Activated naive CD8-positive, alpha-beta T cell treated with anti-CD3 and anti-CD28 coated beads, Interleukin-2, amount 50 U/mL, for 16 hours (primary cell): Measurements from ENCODE around the gene RIF1.
"Not testable (repeated sequence)": the region's sequence is repeated elsewhere in the genome, so short reads cannot be mapped to it uniquely, and the experiment has no call there.

ENCODE experiments used
- DNase-seq: peaks from one replicate; pipeline ENCODE4 v3.0.0-alpha.2; 2020; ENCODE audit warnings: low read depth, low spot score

The RIF1 gene

DNA sequence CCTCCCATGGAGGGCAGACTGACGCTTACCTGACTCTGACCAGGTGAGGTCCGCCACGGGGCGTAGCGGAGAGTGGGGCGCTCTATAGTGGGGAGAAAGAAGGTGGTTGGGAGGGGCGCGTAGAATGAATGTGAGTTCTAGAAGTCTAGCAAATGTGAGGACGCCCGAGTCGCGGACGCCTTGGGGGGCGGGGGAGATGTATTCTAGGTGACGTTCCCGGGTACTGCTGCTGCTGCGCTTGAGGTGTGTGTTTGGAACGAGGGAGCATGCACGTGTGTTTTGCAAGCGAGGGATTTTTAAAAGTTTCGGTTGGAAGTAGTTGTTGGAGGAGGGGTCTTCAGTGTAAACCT lies 758 bp downstream of the RIF1 start:
- peak; percentile 9 for DNase-seq

DNA sequence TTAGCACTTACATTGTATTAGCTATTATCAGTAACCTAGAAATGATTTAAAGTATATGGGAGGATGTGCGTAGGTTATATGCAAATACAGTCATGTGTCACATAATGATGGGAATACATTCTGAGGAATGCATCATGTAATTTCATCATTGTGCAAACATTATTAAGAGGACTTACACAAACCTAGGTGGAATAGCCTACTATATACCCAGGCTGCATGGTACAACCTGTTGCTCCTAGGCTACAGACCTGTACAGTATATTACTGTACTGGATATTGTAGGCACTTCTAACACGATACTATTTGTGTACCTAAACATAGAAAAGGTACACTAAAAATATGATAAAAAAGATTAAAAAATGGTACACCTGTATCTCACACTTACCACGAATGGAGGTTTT lies 7.9 kb downstream of the RIF1 start:
- no peak for DNase-seq

DNA sequence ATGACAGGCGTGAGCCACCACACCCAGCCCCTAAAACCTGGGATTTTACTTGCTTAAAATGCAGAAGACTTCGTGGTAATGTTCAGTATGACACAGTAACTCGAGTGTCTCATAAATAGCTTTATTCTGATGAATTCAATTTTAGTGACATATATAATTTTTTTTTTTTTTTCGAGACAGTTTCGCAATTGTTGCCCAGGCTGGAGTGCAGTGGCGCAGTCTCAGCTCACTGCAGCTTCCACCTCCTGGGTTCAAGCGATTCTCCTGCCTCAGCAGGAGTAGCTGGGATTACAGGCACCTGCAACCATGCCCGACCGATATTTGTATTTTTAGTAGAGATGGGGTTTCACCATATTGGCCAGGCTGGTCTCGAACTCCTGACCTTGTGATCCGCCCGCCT lies 12.0 kb downstream of the RIF1 start:
- DNase-seq: not testable (repeated sequence)

DNA sequence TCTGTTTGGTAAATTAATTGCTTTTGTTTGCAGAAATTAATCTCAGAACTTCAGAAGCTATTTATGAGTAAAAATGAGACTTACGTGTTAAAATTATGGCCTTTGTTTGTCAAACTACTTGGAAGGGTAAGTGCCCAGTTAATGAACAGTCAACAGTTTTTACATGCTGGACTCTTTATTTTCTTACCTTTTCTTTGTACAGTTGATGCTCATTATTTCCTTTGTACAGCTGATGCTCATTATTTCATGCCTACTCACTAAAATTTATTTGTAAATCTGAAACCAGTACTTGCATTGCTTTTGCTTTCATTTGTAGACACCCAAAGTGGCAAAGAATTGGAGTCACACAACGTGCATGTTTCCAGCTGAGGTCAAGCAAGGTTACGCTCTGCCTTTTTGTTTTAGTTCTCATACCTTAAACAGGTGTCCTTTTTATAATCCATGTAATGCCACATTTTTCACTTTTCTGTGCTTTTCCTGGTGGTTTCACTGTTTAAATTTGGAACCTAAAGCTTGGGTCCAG lies 13.3 kb downstream of the RIF1 start:
- no peak for DNase-seq

DNA sequence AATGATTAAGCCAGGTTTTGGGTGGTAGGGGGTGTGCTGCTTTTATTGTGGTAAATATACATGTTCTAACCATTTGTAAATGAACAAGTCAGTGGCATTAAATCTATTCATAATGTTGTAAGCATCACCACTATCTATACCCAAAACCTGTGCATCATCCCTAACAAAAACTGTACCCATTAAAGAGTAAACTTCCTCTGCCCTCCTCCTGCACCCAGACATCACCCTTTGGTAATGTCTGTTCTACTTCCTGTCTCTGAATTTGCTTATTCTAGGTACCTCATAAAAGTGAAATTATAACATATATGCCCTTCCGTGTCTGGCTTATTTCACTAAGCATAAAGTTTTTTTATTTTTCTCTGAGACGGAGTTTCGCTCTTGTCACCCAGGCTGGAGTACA lies 14.1 kb downstream of the RIF1 start:
- DNase-seq: no peak

DNA sequence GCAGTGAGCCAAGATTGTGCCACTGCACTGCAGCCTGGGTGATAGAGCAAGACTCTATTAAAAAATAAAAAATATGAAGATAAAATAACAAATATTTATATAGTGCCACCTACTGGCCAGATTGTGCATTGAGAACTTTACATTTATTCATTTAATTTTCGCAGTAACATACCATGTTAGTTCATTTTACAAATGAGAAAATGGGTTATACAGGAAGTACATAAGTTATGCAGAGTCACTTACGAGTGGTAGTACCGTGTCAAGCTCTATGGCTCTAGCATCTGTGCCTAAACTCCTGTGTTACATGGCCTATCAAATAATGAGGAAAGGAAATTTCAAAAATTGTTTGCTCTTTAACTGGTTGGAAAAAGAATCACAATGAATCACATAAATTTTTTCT lies 27.9 kb downstream of the RIF1 start:
- no peak for DNase-seq

DNA sequence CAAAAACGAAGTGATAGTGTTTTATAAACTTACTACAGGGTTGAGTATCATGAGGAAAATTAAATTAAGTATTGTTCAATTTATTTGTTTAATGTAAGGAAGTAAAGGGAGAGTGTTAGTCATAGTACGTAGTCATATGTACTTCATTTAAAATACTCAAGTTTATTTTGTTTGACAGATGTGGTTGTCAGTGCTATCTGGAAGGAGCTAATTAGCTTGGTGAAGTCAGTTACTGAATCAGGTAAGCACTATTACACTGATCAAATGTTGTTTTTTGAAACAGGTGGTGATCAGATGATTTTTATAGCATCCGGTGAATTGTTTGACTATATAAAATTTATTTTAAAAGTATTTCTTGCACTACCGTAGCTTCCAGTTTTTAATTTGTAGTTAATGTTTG lies 28.8 kb downstream of the RIF1 start:
- no peak for DNase-seq

DNA sequence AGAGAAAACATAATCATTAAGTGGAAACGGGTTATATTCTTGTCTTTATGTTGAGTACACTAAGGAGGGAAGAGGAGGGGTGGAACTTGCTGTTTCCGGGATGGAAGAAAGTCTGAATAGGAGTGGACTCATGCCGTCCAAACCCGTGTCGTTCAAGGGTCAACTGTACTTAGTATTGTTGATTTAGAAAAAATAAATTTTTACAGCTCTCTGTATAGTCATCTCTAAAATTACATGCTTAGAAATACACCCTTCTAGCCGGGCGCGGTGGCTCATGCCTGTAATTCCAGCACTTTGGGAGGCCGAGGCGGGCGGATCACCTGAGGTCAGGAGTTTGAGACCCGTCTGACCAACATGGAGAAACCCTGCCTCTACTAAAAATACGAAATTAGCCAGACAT lies 29.4 kb downstream of the RIF1 start:
- no peak for DNase-seq

DNA sequence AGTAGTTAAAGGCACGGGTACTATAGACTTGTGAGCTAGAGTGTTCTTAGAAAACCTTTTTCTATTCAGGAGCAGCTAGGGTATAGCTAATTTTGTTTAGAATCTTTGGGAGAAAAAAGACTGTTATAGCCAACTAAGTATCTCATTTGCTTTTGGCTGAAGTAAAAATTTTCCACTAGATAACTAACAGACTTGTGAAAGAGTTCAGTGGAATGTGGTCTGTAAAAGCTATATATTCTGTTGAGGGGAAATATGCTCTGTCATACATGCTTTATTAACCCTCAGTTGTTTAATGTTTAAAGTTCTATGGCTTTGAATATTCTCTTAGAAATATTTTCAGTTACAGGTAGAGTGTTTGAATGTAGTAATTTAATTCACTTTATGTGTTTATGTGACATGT lies 49.7 kb downstream of the RIF1 start:
- DNase-seq: no peak

DNA sequence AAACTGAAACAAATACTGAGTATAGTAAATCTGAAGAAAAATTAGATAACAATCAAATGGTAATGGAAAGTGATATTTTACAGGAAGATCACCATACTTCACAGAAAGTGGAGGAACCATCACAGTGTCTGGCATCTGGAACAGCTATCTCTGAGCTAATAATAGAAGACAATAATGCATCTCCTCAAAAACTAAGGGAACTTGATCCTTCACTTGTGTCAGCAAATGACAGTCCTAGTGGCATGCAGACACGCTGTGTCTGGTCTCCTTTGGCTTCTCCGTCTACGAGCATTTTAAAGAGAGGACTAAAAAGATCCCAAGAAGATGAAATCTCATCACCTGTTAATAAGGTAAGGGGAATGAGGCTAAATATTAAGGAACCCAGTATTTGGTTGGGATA lies 56.1 kb downstream of the RIF1 start:
- DNase-seq: no peak

DNA sequence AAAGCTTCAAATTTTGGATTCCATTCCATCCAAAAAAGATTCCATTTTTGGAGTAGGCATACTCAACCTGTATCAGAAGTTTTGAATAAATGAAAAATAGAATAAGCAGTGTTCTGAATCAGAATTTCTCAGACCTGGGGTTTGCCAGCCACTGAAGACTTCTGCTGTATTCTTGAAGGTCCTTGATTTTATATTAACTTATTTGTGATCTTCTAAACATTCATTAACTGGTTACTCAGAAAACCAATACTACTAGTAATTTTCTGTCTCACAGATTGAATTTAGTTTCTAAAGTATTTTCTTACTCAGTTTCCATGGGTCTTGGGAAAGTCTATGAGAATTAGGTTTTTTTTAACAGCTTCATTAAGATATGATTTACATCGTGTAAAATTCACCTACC lies 60.9 kb downstream of the RIF1 start:
- DNase-seq: no peak

DNA sequence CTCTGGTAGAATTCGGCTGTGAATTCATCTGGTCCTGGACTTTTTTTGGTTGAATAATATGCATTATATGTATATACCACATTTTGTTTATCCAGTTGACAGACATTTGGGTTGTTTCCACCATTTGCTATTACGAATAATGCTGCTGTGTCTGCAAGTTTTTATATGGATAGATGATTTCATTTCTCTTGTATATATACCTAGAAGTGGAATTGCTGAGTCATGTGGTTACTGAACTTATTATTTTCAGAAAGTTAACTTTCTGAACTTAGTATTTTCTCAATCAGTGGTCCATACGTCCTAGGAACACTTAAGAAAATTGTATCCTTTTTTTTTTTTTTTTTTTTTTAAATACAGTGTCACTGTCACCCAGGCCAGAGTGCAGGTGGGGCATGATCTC lies 63.3 kb downstream of the RIF1 start:
- DNase-seq: no peak

DNA sequence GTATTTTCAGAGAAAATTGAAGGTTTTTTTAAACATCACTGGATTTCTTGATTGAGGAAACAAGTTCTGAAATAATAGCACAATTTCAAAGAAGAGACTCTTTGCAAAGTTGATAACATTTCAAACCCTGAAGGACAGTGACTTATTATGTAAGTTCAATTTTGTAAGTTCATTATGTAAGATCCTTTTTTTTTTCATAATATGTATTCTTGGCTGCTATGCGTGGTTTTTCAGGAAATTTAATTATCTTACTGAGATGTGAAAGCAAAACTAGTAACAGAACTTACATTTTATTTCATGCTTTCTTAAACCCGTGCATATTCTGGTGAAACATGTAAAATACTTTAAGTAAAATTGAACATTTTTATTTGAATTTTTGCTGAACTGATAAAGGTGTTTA lies 65.4 kb downstream of the RIF1 start:
- no peak for DNase-seq

DNA sequence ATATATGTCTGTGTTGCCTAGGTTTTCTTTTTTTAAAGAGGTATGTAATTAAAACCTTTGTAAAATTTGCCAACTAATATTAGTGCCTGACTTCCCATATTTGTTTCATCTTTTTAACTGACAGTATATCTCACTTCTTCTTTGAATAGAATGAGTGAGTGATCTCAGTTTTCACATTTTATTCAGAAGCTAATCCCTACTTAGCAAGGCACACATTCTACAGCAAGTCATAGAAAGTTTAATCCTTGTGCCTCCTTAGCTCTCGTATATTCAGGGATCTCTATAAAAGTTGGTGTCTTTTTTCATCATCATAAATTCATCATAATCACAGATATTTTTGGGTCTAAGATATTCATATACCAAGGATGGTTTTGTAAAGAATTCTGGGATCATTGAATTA lies 66.6 kb downstream of the RIF1 start:
- no peak for DNase-seq

DNA sequence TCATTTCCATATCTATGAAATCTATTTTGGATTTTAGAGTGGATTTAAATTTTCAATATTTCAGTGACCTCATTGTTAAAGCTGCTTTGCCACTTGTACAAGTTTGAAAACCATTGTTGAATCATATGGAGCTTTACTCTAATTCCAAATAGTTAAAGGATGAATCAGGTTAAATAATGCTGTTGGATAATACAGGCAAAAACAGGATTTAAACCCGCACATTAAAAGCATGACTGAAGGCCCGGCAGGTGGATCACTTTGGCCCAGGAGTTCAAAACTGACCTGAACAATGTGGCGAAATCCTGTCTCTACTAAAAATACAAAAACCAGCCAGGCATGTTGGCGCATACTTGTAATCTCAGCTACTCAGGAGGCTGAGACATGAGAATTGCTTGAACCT lies 68.3 kb downstream of the RIF1 start:
- no peak for DNase-seq

DNA sequence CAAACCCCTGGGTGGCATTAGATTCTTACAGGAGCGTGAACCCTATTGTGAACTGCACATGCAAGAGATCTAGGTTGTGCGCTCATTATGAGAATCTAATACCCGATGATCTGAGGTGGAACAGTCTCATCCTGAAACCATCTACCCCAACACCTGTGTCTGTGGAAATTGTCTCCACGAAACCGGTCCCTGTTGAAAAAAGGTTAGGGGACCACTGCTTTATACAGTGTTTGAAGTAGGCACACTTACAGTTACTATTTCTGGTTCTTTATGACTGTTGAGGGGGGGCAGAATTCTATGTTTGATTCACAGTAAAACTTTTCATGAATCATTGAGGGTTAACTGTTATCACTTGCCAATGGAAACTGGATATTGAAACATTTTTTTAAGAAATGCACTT lies 72.0 kb downstream of the RIF1 start:
- DNase-seq: no peak

DNA sequence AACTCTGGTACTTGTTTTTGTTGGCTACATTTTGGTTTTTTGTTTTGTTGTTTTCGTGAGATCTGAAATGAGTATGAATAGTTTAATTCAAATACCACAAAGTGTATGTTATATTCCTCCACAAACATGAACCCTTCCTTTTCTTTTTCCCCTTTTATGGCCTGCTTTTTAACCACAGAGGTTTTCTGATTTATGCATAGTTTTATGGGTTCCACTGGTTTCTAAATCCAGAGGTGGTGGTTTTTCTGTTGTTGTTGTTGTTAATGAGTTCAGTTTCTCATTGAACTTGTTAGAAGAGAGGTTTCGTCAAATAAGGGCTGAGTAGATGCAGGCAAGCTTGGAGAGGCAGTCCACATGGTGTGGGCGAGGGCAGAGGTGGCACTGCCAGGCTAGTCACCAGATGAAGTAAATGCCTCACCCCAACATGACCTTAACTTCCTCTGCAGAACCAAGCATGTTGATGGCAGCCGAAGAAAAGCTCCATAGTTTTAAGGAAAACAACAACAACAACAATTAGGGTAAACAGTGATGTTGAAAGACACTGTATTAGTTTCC lies 72.5 kb downstream of the RIF1 start:
- no peak for DNase-seq

DNA sequence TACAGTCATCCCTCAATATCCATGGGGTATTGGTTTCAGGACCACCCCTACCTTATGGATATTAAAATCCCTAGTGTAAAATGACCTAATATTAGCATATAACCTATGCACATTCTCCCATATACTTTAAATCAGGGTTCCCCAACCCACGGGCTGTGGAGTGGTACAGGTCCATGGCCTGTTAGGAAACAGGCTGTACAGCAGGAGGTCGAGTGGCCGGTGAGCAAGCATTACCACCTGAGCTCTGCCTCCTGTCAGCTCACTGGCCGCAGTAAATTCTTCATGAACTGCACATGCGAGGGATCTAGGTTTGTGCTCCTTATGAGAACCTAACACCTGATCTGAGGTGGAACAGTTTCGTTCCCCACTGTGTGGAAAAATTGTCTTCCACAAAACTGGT lies 73.8 kb downstream of the RIF1 start:
- DNase-seq: no peak

DNA sequence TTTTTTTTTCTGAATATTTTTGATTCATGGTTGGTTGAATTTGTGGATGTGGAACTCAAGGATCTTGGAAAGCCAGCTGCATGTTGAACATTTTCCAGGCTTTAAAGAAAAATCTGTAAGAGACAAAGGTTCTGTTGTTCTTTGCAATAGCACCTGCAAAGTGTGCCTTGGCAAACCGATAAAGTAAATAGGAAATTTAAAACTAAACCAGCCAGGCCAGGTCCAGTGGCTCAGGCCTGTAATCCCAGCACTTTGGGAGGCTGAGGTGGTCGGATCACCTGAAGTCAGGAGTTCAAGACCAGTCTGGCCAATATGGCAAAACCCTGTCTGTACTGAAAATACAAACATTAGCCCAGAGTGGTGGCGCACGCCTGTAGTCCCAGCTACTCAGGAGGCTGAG lies 74.4 kb downstream of the RIF1 start:
- no peak for DNase-seq

DNA sequence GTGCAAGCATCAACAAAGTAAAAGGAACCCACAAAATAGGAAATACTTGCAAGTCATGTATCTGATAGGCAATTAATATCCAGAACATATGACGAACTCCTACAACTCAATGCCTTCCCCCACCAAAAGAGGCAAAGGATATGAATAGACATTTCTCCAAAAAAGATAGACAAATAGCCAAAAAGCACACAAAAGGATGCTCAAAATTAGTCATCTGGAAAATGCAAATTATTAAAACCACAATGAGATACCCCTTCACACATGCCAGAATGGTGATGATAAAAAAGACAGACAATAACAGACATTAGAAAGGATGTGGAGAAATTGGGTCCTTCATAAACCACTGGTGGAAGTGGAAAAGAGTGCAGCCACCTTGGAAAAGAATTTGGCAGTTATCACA lies 76.4 kb downstream of the RIF1 start:
- no peak for DNase-seq

DNA sequence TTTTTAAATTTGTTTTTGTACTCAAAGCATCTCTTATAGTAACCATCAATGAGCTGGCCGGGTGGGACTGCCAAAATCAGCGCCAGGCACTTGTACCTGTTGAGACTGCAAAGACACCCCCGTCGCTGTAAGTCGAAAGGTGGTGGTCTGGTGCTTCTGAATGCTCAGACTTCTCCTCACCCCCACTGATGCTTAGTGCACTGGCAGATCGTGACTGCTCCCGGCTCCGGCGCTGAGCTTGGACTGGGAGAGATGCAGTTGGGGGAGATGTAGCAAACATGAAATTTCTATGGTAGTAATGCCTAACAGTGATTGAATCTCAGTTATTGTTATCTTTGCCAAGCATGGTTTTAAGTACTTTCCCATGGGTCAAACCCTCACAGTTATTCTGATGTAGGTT lies 80.6 kb downstream of the RIF1 start:
- no peak for DNase-seq

DNA sequence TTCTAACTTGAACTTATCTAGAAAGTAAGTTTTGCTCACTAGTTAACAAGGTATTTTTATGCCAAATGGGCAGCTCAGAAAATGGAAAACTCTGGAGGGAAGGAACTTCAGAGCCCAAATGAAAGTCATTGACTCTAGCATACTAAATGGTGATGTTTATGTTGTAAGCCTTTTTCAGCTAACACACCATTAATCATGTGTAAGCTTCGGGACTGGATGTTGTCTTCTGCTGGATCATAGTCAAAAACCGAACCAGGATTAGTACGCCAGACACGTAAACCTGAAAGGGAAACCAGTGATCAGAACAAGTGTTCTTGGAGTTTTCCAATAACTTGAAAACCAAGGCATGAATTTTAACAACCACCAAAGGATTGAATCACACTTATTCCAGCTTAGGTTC lies 81.8 kb downstream of the RIF1 start:
- DNase-seq: no peak

DNA sequence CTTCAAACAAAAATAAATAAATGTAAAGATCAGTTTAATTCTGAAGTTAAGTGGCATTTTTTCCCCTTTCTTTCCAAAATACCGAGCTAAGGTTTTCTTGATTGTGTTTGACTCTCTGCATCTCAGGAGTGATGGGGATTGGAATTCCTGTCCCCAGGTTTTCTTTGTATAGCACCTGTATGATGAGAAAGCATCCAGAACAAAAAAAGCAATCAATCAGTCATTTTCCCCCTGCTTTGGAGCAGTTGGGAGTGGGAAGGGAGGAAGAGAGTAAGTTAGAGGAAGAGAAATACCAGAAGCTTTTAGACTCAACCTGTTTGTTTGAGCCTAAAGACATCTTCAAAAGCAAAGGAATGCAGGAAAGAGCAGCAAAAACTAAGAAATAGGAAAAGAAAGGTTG lies 88.5 kb downstream of the RIF1 start:
- no peak for DNase-seq

DNA sequence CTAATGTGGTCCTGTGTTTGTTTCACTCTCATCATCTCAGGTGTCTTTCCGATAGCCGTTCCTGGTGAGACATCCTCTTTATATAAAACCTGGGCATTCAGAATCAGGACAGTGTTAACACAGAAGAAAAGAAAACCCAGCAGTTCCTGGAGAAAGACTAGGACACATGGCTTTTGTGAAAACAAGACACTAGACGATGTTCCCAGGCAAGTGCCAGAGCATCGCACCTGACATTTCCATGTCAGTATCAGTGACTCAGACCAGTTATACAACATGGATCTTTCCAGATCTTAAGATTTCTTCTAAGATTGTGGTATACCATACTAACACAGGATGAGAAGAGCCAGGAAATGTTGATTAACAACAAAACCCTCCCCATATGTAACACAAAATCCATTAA lies 96.5 kb downstream of the RIF1 start:
- DNase-seq: no peak

DNA sequence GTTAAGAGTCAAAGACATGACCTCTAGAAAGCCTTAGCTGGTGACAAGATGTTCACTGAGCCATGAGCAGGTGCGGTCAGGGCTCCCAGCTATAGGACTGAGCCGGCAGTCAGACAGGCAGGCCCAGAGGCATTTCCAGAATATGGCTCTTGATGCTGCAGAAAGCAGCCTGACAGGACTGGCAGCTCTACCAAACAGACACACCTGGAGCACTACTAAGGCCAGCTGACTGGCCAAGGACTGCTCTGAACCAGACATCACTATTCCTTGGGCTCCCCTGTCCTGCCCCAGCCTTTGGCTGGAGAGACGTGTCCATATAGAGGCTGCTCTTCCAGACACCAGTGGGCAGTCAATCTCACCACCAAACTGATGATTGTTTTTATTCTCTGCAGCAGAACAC lies 98.8 kb downstream of the RIF1 start:
- no peak for DNase-seq
